Measurements from ENCODE around the gene CDYL.

The CDYL gene

DNA sequence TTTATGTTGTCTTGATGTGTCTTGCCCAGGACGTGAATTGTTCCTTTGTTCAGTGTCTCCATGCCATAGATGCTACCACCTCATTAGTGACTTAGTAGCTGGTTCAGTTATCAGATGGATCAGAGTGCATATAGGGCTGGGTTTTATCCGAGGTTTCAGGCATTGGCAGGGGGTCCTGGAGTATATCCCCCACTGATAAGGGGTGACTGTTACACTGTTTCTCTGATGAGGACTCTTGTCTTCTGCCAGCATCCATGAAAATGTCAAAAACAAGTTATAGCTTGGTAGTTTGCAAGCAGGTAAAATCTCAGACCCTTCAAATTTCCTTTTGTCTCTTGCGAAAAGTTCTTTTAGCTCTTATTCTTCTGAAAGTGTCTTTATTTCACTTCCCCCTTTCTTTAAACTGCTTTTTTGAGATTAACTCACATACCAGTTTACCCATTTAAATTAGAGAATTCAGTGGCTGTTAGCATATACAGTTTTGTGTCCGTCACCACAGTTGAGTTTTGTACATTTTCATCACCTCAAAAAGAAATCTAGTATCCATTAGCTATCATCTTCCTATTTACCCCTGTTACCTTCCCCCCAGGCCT is 109.2 kb downstream of the CDYL start:
- no peak for DNase-seq

DNA sequence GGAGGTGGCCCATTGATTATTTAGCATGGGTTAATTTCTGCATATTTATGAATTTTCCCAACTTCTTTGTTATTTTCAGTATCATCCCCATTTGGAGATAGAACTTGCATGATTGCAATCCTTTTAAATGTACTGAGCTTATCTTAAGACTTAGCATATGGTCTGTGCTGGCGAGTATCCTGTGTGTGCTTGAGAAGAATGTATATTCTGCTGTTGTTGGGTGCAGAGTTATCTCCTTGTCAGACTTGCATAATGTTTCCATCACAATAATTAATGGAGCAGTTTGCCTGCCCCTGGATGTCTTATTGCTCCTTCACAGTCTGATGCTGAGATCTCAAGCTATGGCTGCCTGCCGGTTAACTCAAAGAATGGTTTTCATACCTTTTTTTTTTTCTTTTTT is 112.6 kb downstream of the CDYL start:
- DNase-seq = no peak

DNA sequence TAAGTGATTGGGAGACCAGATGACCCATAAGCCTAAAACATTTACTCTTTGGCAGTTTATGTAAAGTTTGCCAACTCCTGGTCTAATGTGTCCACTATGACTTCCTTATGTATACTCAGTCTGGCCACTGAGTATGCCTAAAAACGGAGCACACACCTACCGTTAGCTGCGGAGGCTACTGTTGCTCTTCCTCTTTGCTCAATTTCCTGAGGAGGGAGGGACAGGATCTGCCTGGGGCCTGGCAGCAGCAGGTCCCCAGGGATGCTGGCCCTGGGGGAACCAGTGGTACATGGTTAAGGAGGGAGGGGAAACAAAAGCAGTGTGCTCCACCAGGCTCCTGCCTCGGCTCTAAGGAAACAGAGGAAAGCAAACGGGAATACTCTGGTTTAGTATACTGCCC is 113.5 kb downstream of the CDYL start:
- DNase-seq = no peak

DNA sequence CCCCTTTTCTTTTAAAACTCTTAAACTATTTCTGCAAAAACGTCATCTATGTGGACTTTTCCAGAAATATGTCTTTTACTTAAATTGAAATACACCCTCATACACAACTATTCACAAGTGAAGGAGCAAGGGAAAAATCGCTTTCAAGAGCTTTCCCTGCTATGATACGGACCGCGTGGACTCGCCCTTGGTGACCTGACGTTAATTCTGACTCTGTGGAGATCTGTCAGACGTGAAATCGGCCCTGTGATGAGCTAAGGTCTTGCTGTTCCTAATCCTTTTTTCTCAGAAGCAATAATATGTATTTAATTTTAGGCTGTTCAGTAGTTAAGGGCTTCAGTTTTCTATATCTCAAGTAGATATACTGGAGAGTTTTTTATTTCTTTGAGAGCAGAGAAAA is 114.0 kb downstream of the CDYL start:
- no peak for DNase-seq

DNA sequence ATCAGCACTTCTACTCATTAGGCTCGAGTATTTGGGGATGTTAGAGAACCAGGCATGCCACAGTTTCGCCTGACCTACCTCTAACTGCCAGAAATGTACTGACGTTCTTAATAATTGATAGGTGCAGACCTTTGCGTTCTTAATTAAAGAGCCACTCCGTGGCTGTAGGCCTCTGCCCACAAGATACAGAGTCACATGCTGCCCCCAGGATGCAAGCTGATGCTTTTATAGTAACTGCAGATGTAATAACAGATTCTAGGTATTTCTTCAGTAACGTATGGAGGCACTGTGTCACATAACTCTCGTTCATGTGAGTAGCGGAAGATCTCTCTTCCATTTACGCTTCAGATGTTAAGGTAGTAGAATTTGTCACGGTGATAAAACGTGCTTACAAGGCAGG is 114.4 kb downstream of the CDYL start:
- DNase-seq = no peak

DNA sequence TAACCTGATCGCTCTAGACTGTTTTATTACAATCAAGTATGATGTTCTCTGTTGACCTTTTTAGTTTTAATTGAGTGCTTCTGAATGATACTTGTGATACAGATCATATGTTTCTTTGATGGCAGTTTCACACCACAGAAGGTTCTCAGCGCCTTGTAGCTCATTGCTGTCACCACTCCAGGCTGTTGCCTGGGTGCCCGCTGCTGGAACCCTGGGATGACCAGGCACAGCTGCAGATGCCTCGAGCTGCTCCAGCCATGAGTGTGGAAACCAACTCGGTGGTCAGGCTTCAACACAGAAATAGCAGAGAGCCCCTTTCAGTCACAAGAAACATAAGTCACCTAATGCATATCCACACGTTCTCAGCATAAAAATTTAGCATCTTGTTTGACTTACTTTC is 114.9 kb downstream of the CDYL start:
- DNase-seq = no peak

DNA sequence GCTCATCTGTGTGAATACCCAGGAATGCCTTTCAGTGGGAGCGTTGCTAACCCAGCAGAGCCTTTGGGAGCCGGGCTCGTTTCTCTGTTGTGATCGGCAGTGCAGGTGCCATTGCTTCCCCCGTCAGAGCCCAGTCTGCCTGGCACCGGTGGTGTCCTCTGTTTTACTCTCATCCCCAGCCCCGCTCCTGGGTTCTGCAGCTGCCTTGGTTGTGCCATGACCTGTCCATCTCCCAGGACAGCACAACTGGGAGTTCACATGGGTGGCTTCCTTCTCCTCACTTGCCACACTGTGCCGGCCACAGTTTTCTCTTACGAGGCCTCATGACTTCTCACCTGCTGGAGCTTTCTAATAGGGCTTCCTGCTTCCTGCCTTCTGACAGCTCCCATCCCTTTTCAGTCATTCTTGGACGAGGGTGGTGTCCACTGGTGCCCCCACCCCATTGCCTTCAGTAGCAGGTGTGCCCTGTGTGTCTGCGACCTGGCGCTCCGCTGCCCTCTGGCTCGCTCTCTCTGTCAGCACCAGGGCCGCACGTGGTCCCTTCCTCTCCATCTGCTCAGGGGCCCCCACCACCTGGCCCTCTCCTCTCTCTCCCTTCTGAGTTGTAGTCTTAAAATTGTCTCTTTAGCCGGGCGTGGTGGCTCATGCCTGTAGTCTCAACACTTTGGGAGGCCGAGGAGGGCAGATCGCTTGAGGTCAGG is 116.7 kb downstream of the CDYL start:
- DNase-seq = no peak

DNA sequence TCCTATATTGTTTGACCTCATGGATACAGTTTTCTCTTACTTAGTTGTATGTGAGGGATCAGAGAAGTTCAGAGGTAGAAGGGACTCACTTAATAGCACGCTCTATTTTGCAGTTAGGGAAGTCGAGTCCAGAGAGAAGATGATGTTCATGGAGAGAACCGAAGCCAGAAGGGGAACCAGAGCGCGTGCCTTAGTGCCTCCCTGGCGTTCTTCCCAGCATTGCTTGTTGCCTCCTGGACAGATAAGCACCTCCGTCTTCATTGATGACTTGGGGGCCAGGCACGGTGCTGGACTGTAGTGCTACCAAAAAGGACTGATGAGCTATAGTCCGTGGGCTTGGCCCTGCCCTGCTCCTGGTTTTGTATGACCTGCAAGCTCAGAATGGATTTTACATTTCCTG is 117.8 kb downstream of the CDYL start:
- no peak for DNase-seq

DNA sequence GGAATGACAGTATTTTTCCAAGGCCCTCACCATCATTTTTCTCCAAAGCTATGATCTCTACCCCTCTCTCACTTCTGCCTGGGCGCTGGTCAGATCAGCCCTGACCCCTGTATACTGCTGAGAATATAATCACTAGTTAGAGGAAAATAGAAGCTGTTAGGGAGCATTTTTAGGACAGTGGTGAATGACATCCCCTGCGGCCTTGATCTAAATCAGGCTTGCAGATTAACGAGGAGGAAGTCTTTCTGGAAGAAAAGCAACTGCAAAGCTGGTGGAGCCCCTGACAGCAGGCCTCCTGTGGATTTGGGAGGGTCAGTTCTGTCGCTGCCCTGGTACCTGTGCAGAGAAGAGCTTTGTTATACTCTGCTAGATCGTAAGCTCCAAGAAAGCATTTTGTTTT is 119.8 kb downstream of the CDYL start:
- no peak for DNase-seq

DNA sequence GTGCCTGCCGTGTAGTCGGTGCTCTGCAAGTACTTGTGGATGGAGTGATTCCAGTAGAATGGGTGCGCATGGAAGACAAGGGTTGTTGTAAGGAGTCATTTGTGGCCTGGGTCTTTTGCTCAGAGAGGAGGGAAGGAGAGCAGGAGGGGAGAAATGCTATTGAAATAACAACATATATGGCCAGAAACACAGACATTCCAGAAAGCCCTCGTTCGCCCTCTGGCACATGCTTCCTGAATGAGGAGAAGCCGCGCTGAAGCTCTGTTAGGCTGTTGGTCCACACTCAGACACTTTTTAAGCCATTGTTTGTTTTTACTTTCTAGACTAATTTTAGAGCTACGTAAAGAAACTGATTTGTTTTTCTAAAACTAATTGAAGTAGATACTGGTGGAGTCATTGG is 120.2 kb downstream of the CDYL start:
- DNase-seq = no peak

DNA sequence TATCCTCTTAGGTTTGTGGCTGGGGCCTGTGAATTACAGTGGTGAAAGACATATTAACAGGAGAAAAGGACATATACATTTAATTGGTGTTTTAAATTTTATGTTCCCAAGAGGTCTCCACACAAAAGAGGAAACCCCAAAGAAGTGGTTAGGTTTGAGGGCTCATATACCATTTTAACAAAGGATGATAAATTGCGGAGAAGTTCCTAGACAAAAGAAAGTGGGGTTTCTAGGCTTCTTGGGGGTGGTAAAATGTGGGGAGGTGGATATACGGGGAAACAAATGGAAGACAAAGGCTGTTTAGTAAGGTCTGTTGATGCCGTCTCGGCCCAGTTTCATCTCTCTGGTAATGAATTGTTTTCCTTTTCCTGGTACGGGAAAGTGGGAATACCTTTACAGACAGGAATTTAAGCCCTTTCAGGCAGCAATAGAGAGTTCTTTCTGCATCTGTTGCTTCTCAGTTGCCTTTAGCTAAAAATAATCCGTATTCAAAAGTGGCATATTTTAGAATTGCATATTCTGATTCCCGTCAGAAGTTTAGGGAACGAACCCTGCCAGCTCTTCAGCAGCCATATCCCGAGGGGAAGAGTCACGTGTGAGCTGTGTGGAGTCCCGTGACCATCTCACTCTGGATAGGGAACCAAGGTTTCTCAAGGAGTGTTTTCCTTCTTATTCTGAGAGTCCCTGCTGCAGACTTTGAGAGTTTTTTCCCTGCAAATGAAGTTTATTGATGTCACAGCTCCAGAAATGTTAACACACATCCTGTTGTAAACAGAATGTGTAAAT is 123.2 kb downstream of the CDYL start:
- no peak for DNase-seq

DNA sequence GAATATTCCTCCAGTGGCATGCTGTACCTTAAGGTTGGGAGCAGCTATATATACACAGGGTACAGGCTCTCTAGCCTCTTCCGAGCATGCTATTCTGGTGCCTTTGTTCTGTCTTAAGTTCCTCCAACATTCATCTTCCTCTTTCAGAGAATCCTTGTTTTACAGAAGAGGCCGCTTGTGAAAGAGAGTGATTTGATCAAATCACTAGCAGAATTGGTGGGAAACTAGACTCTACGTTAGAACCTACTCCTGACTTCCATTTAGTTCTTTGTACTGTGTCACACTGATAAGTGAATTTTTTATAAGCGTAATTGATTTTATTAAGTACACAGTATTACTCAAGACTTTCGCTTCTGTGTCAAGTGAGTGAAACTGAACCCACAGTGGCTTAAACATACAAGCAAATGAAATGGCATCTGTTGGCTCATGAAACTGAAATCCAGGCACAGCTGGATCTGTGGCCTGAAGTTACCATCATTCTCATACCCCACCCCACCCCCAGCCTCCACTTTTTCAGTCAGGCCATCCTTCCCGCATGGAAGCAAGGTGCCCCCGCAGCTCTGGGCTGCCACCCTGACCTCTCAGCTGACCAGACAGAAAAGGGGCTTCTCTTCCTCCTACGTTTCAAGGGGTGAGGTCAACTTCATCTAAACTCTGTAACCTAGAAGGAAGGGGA is 125.3 kb downstream of the CDYL start:
- DNase-seq = no peak

DNA sequence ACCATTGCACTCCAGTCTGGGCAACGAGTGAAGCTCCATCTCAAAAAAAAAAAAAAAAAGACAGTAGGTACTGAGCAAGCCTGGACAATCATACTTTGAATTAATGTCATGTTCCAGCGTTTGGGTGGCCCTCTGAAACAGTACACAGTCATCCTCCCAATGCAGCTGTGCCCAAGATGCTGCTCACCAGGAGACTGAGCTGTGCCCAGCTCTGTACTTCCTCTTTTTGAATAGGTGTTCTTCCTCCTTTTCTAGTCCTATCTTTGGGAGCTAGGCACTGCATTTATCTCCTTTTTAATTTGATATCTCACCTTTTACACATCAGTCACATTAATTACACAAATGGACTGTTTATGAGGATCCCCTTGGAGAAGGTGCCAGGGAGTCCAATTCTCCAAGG is 126.2 kb downstream of the CDYL start:
- no peak for DNase-seq

DNA sequence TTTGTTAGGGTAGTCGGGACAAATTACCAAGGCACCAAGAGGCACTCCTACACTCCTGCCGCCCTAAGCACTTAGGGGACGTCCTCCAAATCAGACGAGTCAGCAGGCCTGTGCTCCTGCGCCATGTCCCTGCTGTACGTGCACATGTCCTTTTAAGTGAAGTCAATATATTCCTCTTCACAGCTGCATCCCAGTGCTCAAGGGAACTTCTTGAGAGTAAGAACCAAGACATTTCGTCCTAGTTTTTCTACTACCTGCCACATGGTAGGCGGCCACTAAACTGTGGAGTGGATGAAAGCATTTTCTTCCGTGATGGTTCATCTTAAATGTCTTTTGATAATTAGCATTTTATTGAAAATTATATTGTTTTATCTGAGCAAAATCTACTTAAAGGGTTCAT is 126.9 kb downstream of the CDYL start:
- no peak for DNase-seq

DNA sequence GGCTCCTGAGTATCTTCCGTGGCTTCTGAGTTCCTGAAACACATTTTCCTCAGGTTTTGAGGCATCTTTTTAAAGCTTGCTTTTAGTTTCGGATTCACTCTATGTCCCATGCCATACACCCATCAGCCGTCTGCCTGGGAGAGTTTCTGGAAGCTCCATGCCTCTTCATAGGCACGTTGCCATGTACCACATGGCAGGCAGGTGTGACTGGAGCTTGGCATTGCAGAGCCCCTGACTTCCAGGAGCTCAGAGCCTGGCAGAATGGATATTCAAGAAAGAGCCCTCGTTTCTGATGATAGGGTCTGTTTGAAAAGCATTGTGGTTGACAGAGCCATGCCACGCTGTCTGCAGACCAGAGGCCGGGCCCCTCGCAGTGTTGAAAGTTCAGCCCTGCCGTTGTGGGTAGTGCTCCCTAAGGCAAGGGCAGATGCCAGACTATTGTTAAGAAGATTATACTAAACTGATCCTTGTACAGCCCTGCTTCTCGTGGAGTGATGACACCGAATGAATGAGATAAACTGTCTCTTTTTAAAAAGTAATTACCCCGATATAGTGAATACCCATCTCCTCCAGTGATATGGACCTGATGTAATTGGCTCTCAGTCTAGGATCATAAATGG is 127.7 kb downstream of the CDYL start:
- no peak for DNase-seq

DNA sequence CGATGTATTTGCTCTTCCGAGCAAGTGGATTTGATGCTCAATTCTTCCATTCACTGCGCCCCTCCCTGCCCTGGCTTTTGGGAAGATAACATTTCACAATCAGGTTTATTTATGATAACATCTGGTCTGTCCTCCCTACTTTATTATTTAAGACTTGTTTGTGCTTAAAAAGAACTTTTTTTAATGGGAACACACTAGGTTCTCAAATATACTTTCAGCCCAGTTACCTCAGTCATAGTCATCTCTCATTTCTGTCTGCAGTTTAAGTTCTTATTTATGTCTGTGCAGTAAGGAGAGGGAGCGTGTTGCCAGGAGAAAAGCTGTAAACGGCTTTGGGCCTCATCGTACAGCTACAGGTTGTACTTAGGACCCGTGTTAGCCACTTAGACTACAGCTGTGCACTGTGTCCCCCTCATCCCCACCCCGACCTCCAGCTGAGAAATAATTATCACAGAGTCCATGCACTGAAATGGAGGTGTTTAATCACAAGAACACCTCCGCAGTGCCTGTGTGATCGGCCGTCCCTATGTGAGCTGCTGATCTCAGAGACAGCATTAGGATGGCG is 128.3 kb downstream of the CDYL start:
- no peak for DNase-seq

DNA sequence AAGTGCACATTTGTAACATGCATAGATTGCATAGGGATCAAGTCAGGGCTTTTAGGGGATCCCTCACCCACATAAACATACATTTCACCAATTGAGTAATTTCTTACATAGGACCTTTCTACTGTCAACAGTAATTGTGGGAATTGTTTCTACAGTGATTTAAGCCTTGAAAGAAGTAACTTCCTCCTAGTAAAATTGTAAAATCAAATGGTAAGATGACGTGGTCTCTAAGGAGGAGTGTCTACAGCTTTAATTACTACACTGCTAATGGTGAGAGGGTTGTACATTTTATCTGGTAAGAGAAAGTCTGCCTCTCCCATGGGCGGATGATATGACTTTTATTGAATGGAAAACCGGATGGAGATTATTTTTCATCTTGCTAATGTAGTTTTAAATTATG is 129.6 kb downstream of the CDYL start:
- no peak for DNase-seq

DNA sequence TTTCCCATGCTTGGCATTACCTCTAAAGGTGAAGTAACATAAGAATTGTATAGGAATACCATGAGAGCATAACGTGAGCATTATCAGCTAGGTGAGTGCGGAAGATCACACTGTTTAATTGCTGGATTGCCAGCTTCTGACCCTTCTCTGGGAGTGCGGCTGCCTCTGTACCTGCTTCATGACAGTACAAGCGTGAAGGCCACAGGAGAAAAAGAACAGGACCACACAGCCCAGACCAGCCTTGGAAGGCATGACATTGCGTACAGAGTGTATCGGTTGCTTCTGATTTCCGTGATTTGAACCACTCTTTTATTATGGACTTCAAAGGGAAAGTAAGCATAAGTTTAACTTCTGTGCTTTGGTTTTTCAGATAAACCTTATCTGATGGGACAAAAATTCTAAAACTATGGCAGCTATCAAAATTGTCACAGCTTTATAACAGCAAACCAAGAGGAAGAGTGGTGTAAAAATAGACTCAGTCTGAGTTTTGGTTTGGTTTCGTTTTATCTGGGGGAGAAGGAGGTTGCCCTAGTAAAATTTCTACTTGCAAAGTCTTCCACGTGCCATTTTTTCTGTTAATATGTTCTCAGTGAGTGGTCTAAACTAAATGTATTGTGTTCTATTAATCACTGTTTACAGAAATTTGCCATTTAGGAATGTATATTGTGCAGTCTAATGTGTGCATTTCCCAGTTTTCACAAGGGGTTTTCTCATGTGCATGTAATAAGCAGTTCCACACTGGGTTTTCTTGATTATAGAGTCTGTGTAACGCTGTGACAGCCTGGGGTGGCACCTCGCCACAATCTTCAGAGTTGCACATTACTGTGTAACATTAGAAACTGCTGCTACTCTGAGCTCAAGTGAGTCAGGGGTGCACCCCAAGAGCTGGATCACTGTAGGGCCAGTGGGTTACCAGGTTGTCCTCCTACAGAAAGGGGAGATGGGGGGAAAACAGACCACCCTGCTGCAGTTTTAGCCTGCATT is 130.4 kb downstream of the CDYL start:
- no peak for DNase-seq

DNA sequence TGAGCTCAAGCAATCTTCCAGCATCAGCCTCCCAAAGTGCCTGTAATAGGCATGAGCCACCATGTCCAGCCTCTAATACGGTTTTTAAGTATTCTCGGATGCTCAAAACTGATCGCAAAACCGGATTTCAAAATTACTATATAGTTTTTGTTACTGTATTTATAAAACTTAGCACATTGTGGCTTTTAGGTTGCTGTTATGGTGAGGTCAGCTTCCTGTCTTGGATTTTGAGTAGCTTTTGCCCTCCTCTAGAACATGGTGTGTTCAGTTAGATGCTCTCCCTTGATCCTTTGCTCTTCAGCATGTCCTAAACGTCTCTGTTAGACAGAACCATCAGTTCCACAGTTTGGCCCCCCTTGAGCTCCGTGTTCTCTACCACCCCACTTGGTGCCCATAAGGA is 131.4 kb downstream of the CDYL start:
- DNase-seq = no peak

DNA sequence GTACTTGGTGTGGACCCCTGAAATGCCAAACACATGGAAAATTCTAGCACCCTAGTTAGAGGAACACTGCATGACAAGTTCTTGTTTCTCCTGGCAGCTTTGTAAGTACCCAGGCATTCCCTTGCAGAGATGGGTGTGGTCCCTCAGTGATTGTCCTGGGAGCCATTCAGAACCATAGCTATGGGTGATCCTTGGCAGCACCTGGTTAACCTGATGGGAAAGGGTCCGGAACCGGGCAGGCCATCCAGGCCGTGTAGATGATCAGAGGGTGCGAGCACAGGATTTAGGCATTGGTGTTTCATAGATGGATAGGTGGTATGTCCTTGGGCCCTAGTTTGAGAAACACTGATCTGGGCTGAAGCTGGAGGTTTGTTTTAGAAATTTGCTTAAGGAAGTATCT is 131.9 kb downstream of the CDYL start:
- DNase-seq = no peak

DNA sequence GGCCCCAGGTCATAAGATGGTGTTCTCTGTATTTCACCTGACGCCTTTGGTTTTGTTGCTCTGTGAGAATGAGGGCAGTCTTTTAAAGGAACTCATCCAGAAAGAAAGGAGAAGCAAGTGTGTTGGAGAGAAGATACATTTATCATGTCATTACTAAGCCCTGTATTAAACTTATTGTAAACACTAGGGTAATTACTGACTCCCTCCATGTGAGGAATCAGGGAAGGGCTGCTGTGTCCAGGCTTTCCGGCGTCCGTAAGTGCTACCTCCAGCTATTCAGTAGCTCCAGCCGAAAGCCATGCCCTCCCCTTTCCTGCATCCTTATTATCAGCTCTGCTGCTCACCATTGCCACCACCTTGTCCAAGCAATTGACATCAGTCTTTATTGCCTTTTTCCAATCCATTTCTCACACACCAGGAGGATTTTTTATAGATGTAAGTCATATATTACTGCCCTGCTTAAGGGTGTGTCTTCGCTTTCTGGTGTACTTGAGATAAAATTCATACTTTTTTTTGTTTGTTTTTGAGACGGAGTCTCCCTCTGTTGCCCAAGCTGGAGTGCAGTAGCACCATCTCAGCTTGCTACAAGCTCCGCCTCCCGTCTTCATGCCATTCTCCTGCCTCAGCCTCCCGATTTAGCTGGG is 133.0 kb downstream of the CDYL start:
- DNase-seq = no peak
